HG03064 (cell line): ENCODE measurements around the gene NAV2.

Source experiments
- ATAC-seq: cut with Tn5 transposase; IDR thresholded peaks from one replicate; pipeline ENCODE4 v1.9.1; 2021; ENCODE audit warnings: low read depth; ENCODE audit not compliant: unreplicated experiment

The NAV2 gene

GRCh38 chr11:19774817-19775580 lies 62.4 kb downstream of the NAV2 start:
- no peak for ATAC-seq

- ATAC-seq: no peak
Observed at GRCh38 chr11:19775622-19776021, 63.0 kb downstream of the NAV2 start.

DNA sequence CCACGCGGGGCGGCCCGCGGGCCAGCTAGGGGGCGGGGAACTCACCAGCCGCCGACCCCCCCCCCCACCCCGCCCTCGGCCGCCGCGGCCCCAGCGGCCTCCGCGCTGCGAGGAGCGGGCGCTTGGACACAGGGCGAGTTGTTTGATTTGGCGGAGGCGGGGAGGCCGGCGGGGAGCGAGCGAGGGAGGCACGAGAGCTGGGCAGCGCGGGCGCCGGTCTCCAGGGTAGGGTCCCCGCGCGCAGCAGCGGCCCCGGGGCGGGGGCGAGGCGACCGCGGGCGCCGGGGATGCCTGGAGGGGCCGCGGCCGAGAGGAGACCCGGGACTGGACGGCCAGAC lies 64.4 kb downstream of the NAV2 start:
- ATAC-seq: no peak

GRCh38 chr11:19777377-19778102 lies 64.9 kb downstream of the NAV2 start:
- peak; percentile 67 for ATAC-seq

DNA sequence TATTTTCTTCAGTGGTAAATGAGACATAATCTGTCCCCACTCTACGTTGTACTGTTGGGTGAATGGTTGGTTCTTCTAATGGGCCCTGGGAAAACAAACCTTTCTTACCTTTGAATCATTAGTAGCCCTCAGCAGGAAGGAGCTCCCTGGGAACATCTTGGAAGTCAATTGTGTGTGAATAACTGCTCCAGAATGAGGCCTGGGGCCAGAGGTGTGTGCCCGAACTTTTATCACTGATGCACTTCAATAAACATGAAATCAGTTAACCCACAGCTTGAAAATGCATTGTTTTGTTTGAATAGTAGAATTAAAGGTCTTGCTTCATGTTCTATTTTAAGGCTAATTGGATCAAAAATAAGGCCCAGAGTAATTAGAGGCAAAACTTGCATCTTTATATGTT lies 67.1 kb downstream of the NAV2 start:
- ATAC-seq: no peak

DNA sequence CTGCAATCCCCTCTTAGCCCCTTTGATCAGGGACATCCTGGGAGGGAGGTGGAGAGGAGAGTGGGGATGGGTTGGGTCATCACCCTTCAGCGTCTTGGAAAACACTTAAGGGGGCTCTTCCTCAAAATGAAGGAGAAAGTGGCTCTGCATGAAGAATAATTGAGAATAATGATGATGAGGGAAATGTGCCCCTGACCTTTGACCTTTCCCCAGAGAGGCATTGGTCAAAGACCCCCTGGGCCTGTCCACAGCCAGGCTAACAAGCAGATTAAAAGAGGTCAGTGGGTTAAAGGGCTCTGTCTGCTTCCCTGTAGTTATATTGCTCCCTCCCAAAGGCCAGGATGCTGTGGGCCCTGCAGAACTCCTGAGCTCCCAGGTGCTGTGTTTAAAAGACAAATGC lies 68.7 kb downstream of the NAV2 start:
- no peak for ATAC-seq

DNA sequence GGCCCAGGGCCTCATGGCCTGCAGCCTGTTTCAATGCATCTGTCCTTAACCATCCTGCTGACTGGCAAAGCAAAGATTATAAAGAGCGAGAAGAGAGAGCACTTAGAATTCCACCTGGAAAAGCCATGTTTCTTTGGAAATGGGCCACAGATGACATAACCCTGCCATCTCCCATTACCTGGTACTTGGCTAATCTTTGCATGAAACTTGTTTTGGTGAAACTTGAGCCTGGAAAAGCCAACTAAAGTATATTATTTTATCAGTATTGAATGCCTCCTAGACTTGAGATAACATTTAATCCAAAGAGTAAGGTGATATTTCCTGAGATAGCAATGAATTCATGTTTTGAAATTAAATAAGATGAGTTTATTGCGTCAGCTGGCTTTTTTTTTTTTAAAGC lies 72.6 kb downstream of the NAV2 start:
- ATAC-seq: no peak

DNA sequence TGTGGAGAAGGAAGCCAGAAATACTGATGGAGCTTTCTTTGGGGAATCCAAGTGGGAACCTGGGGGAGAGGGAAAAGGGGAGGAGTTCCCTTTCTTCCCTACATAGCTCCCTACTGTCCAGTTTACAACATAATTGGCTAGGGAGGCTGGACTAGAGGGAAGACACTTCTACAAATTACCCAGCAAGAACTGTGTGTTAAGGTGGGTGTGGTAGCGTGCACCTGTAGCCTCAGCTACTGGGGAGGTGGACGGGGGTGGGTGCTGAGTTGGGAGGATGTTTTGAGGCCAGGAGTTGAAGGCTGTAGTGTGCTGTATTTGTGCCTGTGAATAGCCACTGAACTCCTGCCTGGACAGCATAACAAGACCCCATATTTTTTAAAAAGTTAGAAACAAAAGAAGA lies 74.0 kb downstream of the NAV2 start:
- no peak for ATAC-seq

DNA sequence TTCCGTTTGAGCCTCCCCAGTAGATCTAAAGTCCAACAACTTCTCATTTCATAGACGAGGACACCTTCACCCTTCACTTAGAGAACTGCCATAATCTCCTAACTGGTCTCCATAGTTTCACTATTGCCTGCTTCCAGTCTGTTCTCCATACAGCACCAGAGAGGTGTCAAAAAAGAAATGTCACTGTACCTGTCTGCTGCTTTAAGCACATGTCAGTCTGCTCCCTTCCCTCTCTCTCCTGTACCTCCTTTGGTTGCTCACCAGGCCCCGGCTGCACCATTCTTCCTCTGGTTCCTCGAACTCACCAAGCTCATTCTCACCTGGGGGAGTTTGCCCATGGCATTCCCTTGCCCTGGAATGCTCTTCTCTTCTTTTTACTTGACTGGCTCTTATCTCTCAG lies 75.8 kb downstream of the NAV2 start:
- no peak for ATAC-seq

DNA sequence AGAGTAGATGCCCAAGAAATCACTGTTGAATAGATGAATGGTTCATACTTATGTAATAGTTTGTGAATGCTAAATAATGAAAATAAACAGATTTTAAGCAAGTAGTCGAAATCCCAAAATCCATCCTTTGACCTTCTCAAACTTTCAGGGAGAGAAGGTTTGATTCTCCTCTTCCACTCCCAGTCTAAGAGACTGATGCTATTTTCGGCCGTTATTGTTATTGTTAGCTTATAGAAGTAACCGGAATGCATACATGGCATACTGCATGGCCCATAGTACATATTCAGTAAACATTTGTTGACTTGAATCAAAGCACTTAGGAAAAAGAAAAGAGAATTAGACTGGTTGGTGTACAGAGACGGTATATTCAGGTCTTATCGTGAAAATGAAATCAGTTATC lies 76.6 kb downstream of the NAV2 start:
- ATAC-seq: no peak

DNA sequence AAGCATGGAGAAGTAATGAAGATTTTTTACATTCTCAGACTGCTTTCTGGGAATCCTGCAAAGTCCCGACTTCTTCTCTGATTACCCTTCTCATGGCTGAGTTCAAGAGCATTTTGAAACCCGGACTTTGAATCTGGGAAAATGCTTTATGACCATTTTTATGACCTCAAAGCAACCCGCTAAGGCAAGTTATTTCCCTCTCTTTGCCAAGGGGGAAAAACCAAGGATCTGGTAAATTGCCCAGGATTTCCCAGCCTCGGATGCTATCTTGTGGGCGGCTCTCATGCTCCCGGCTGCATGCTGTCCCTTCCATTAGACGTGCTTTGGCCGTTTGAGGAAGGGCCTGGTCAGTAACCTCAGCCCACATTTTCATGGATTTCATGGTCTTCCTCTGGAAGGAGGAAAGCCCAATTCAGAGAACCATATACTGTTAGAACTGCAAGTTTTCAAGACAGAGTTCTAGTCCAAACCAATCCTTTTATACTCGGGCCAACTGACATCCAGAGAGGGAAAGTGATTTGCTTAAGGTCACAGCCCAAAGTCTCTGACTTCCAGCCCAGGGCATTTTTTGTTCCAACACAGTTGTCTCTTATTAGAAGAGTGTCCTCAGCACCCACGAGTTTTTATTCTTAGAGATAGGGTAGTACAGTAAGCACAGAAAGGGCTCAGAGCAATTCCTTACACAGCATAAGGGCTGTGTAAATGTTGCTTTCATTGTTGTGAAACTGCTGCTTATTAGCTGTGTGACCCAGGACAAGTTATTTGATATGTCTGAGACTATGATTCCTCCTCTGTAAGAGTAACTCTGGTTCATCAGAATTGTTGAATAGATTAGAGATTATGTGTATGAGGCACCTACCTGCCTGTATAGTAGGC lies 77.4 kb downstream of the NAV2 start:
- ATAC-seq: no peak

GRCh38 chr11:19790831-19791552 lies 78.4 kb downstream of the NAV2 start:
- ATAC-seq: no peak

- ATAC-seq: no peak
Observed at GRCh38 chr11:19792510-19792909, 79.9 kb downstream of the NAV2 start.

DNA sequence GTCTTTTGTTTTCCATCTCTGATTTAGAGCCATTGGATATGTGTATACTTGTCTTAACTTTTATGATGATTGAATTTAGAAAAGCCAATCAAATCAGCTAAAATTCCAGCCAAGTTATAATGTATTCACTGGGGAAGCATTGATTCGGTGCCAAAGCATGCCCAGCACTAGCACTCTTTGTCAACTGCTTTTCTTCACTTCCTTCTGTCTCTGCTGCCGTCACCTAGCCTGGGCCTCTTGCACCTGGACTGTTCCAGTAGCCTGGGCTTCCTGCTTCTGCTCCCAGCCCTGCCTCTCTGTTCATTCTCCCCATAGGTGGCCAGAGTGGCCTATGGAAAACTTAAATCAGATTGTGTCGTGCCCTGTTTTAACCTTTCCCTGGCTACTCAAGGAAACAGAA lies 80.7 kb downstream of the NAV2 start:
- no peak for ATAC-seq

DNA sequence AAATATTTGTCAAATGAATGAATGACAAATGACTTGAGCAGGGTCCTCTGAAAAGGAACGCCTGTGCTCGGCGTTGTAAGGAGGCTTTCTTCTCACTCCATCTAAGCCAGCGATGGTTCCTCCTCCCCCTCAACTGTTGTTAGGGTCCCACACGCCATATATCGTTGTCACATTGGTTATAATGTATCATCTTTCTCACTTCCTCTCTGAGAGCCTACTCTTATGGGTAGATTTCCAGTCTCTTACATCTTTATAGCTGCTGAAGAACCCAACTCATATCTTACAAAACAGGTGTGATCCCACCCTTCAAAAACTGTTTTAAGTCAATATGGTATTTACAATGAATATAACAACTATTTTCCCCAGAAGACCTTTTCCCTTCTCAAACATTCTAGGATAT lies 81.5 kb downstream of the NAV2 start:
- no peak for ATAC-seq

GRCh38 chr11:19795082-19795481 lies 82.4 kb downstream of the NAV2 start:
- ATAC-seq: no peak

- no peak for ATAC-seq
Observed at GRCh38 chr11:19800162-19800561, 87.5 kb downstream of the NAV2 start.

- ATAC-seq: no peak
Observed at GRCh38 chr11:19800714-19801519, 88.3 kb downstream of the NAV2 start.

DNA sequence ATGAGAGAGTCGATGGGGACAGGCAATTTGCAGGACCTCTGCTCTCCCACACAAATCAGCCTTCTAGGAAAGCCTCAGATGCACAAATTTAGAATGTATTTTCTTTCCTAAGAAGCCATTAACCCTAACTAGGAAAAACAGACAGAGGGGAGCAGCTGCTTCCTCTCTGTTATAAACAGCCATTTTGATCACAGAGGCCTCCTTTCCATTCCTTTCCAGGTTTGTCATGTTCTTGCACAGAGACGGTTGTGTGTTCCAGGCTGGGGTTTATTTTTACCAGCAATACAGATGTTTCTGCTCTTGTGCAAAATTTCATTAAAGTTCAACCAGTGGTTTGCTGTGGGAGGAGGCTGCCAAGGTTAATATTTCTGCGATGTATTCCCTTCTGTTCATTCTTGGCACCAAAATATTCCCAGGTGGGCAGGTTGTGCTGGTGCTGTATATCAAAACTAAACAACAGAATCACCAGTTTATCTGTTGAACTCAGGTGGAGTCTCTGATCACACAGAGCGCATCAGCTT lies 90.2 kb downstream of the NAV2 start:
- no peak for ATAC-seq

DNA sequence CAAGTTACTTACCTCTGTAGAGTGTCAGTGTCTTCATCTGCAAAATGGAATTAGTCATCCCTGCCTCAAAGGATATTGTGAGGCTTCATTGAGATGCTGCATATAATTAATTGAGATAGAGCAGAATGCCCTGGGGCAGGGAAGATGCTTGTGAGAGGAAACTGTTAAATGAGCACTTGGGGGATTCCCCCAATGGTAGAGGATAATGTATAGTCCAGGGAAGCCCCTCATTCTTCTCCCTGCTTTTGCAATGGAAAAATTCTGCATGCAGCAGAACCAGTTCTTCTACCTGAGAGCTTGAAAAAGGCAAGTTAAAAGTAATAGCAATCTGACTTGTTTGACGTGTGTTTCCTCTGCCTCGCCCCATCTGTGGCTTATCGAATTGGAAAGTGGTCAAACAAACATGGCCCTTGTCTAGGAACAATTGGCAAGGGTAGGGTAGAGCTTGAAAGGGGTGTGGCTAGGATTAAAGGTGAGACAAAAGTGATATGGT lies 90.9 kb downstream of the NAV2 start:
- ATAC-seq: no peak
